ENCODE results near the gene STX11. TPM values are rescaled to one million over a fixed set of nuclear protein-coding genes. Genes with fewer than 3 reads are reported as not detected.

The STX11 gene
- polyA plus RNA-seq, 1 experiment: 0.16 TPM

DNA sequence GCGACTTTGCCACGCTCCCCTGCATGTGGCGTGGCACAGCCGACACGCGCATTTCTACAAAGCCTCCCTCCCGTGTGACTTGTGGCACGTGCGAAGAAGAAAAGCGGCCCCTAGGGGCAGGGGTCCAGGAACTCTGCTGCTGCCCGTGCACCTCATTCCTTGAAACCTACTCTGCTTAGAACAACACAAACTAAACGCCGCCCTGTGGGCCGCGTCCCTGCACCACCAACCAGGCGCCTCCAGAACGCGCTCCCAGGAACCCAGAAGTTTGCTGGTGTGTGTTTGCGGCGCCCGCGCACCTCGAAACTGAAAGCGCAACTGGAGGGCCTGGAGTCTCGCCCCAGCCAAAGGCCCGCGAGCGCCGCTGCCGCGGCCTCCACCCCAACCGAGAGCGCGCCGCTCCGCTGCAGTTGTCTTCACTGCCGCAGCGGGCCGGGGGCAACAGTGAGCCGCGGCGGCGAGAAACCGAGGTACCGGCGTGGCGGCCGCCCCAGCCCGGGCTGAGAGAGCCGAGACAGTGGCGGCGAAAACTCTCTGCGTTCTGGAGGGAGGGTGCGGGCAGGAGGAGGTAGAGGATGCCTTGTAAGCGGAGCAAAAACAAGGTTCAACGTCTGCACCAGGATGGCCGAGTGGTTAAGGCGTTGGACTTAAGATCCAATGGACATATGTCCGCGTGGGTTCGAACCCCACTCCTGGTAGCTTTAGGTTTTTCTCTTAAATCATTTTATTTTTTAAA lies 65.8 kb downstream of the STX11 start:
- ChIA-PET CTCF (interaction anchor here (0.6 to 1.5 kb wide), 15 partner anchors 13 to 1446 kb away, joined by 3 to 5 read pairs (median 3); partner anchors contain the start of gene UTRN), POLR2A (interaction anchor here (0.6 to 1.2 kb wide), 4 partner anchors 50 to 89 kb away, joined by 4 to 10 read pairs (median 4); partner anchors contain the start of gene UTRN)
- H3K27me3 ChIP-seq (ENCODE audit: control insufficient read depth, insufficient read depth, low read length): no peaks in the 10 kb centered on the region
- peak overlapping the region; percentile 70 for H3K4me3 ChIP-seq (ENCODE audit: low read depth, low read length)
- H3K27ac ChIP-seq (ENCODE audit: low read depth, low read length): peak overlapping the region; percentile 84
- peak; percentile 69 for TF ChIP-seq CTCF (IDR thresholded peaks at IDR 0.05; ENCODE audit: low read depth, low read length)
- DNase-seq (ENCODE audit: low read depth, low spot score): peak; percentile 95
- H3K9me3 ChIP-seq (ENCODE audit: control insufficient read depth, insufficient read depth, low read length): no peaks in the 10 kb centered on the region; the same call in 1 of the 2 replicates

GRCh38 chr6:144216668-144217218 lies 66.4 kb downstream of the STX11 start:
- Histone ChIP-seq H3K4me3 (ENCODE audit: low read depth, low read length) (peak overlapping the region; percentile 42), H3K27me3 (ENCODE audit: control insufficient read depth, insufficient read depth, low read length) (no peaks in the 10 kb centered on the region), H3K9me3 (ENCODE audit: control insufficient read depth, insufficient read depth, low read length) (no peaks in the 10 kb centered on the region; the same call in 1 of the 2 replicates), H3K27ac (ENCODE audit: low read depth, low read length) (peak overlapping the region; percentile 63)
- ChIA-PET CTCF (interaction anchor here (0.6 to 1.5 kb wide), 15 partner anchors 12 to 1445 kb away, joined by 3 to 5 read pairs (median 3); partner anchors contain the start of gene UTRN), POLR2A (interaction anchor here (0.6 to 1.2 kb wide), 4 partner anchors 49 to 89 kb away, joined by 4 to 10 read pairs (median 4); partner anchors contain the start of gene UTRN)
- DNase-seq (ENCODE audit: low read depth, low spot score): no peak
- TF ChIP-seq CTCF (IDR thresholded peaks at IDR 0.05; ENCODE audit: low read depth, low read length): 0 out of 2 replicates have a peak, but pooled peaks have one; percentile 29

- Histone ChIP-seq H3K4me3 (ENCODE audit: low read depth, low read length) (peak overlapping the region; percentile 42; the same call in 1 of the 2 replicates), H3K9me3 (ENCODE audit: control insufficient read depth, insufficient read depth, low read length) (no peaks in the 10 kb centered on the region; the same call in 1 of the 2 replicates), H3K27me3 (ENCODE audit: control insufficient read depth, insufficient read depth, low read length) (no peaks in the 10 kb centered on the region), H3K27ac (ENCODE audit: low read depth, low read length) (no peak overlapping the region)
- ChIA-PET CTCF (interaction anchor here (0.8 to 2.5 kb wide), 7 partner anchors 47 to 274 kb away, joined by 3 to 21 read pairs (median 3); no protein-coding TSS in a partner anchor), POLR2A (interaction anchor here (1.2 kb wide), 1 partner anchor 70 kb away, joined by 10 read pairs; no protein-coding TSS in a partner anchor)
- DNase-seq (ENCODE audit: low read depth, low spot score): no peak
- no peak for TF ChIP-seq CTCF (IDR thresholded peaks at IDR 0.05; ENCODE audit: low read depth, low read length)
These were observed 66.9 kb downstream of the STX11 start for GRCh38 chr6:144217264-144217663.

GRCh38 chr6:144217797-144218196 lies 67.5 kb downstream of the STX11 start:
- no peak for DNase-seq (ENCODE audit: low read depth, low spot score)
- ChIA-PET POLR2A (no interaction called here), CTCF (interaction anchor here (0.6 to 2.5 kb wide), 5 partner anchors 63 to 346 kb away, joined by 3 to 21 read pairs (median 5); no protein-coding TSS in a partner anchor)
- Histone ChIP-seq H3K27me3 (ENCODE audit: control insufficient read depth, insufficient read depth, low read length) (no peaks in the 10 kb centered on the region), H3K27ac (ENCODE audit: low read depth, low read length) (no peak overlapping the region), H3K9me3 (ENCODE audit: control insufficient read depth, insufficient read depth, low read length) (no peaks in the 10 kb centered on the region; the same call in 1 of the 2 replicates), H3K4me3 (ENCODE audit: low read depth, low read length) (no peak overlapping the region)
- TF ChIP-seq CTCF (IDR thresholded peaks at IDR 0.05; ENCODE audit: low read depth, low read length): no peak
